HepG2 (cell line): ENCODE results near the gene CDHR5.
"Not testable (repeated sequence)": the region's sequence is repeated elsewhere in the genome, so short reads cannot be mapped to it uniquely, and the experiment has no call there.

ENCODE experiments used
- RORA ChIP-seq: sonication (generic); formaldehyde crosslinking; IDR thresholded peaks from 2 replicates; pipeline ENCODE4 v1.5.0; 2020; ENCODE audit warnings: mild to moderate bottlenecking, missing genetic modification reagents, moderate library complexity
- SMC3 ChIP-seq: IDR thresholded peaks from 2 replicates; pipeline ENCODE4 v1.6.1; 2011; ENCODE audit warnings: low read length, improper control_type of control experiment
- TBL1XR1 ChIP-seq: fragments of 150-350 bp; IDR thresholded peaks from 2 replicates; pipeline ENCODE4 v1.6.1; 2014; ENCODE audit warnings: borderline replicate concordance, low read length; ENCODE audit not compliant: partially characterized antibody

GRCh38 chr11:574031-574570, 50.7 kb downstream of the CDHR5 start:
- TF ChIP-seq RORA (CRISPR knock-in tag); SMC3; TBL1XR1: not testable (repeated sequence)
